H54 (cell line): ENCODE data around the gene SGPP2.
A peak's percentile ranks its signal among the peaks of the same experiment; 100 is the strongest.

Source experiments
- DNase-seq: peaks from one replicate; pipeline ENCODE4 v3.0.0; 2011; ENCODE audit warnings: low spot score, mixed read lengths; ENCODE audit not compliant: insufficient read length
- FAIRE-seq: peaks from 3 replicates; lab custom pipeline; 2011; peaks lifted over from hg19 to GRCh38; lab: Jason Lieb, UNC
- POLR2A ChIP-seq: IDR thresholded peaks from 2 replicates; pipeline ENCODE4 v1.6.1; 2011; ENCODE audit warnings: low read depth, mild to moderate bottlenecking, low read length

The SGPP2 gene

GRCh38 chr2:222545823-222546795, 121.8 kb downstream of the SGPP2 start:
- FAIRE-seq, result no peak
- DNase-seq, result no peak
- no peak for TF ChIP-seq POLR2A

GRCh38 chr2:222547083-222547482, 122.7 kb downstream of the SGPP2 start:
- no peak for FAIRE-seq
- TF ChIP-seq POLR2A, result no peak

GRCh38 chr2:222548992-222549391, 124.6 kb downstream of the SGPP2 start:
- DNase-seq (no peak), FAIRE-seq (no peak)
- TF ChIP-seq POLR2A, result no peak

More at GRCh38 chr2:222547083-222547482, 122.7 kb downstream of the SGPP2 start:
- no peak for DNase-seq

- DNase-seq, result no peak
- TF ChIP-seq POLR2A, result no peak
Measured at GRCh38 chr2:222554517-222554916, 130.2 kb downstream of the SGPP2 start.

GRCh38 chr2:222561151-222561550, 136.8 kb downstream of the SGPP2 start:
- FAIRE-seq (no peak), DNase-seq (no peak)
- TF ChIP-seq POLR2A, result no peak

More at GRCh38 chr2:222554517-222554916, 130.2 kb downstream of the SGPP2 start:
- no peak for FAIRE-seq

- FAIRE-seq (no peak), DNase-seq (peak; percentile 10)
- TF ChIP-seq POLR2A, result no peak
Measured at GRCh38 chr2:222561817-222562645, 137.7 kb downstream of the SGPP2 start.

- no peak for DNase-seq
- no peak for TF ChIP-seq POLR2A
- FAIRE-seq, result no peak
Measured at GRCh38 chr2:222563106-222563718, 138.9 kb downstream of the SGPP2 start.

- DNase-seq (no peak), FAIRE-seq (no peak)
- no peak for TF ChIP-seq POLR2A
Measured at GRCh38 chr2:222563936-222564335, 139.6 kb downstream of the SGPP2 start.

GRCh38 chr2:222566229-222566628, 141.9 kb downstream of the SGPP2 start:
- FAIRE-seq (no peak), DNase-seq (no peak)
- TF ChIP-seq POLR2A, result no peak

GRCh38 chr2:222568865-222569264, 144.5 kb downstream of the SGPP2 start:
- no peak for TF ChIP-seq POLR2A
- DNase-seq (no peak), FAIRE-seq (peak; percentile 27)

- FAIRE-seq (peak; percentile 91), DNase-seq (peak; percentile 10)
- TF ChIP-seq POLR2A, result no peak
Measured at GRCh38 chr2:222569826-222570225, 145.5 kb downstream of the SGPP2 start.

GRCh38 chr2:222572264-222572721, 147.9 kb downstream of the SGPP2 start:
- peak; percentile 36 for FAIRE-seq
- TF ChIP-seq POLR2A, result no peak
- no peak for DNase-seq

- no peak for DNase-seq
- TF ChIP-seq POLR2A, result no peak
- peak; percentile 82 for FAIRE-seq
Measured at GRCh38 chr2:222572751-222573174, 148.4 kb downstream of the SGPP2 start.

- no peak for TF ChIP-seq POLR2A
- FAIRE-seq (no peak), DNase-seq (no peak)
Measured at GRCh38 chr2:222575618-222576017, 151.3 kb downstream of the SGPP2 start.
